GM21390 (cell line): ENCODE data around the gene PICK1.
"Not testable (repeated sequence)": the region's sequence is repeated elsewhere in the genome, so short reads cannot be mapped to it uniquely, and the experiment has no call there.

ENCODE experiments used
- ATAC-seq: cut with Tn5 transposase; IDR thresholded peaks from one replicate; pipeline ENCODE4 v1.9.1; 2021; ENCODE audit not compliant: unreplicated experiment

PICK1 gene

DNA sequence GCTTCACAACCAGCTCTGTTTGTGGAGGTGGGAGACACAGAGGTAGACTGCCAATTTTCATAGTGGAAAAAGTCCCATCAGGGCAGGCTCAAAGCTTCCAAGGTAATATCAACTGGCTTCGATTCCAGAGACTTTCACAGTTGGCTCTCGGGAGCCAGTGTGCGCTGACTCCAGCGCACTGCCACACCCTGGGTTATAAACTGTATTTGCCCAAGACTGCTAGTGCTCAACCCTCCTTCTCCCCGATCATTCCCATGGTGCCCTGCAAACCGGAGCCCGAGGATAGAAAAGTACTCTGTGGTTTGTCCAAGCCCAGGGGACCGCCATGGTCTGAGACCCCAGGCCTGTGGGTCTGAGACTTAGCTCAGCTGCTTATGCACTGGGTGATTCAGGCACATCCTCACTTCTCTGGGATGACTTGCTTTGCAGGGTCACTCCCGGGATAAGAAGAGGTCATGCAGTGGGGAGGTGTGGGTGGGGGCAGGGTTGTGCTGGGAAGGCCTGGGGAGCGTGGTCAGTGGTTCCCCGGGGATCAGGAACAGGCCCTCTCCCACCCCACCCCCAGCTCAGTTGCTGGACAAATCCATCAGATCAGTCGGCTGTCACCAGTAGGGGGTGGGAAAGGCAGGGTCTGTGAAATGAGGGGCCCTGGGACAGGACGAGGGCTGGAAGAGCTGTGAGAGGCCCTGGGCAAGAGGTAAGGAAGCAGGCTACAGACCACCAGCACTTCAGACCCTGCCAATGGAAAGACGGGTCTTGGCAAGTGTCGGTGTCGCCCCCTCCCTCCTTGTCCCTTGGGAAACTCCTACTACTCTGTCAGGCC lies 26.7 kb upstream of the PICK1 start:
- ATAC-seq = no peak

GRCh38 chr22:38031491-38031890 lies 25.7 kb upstream of the PICK1 start:
- ATAC-seq = no peak

DNA sequence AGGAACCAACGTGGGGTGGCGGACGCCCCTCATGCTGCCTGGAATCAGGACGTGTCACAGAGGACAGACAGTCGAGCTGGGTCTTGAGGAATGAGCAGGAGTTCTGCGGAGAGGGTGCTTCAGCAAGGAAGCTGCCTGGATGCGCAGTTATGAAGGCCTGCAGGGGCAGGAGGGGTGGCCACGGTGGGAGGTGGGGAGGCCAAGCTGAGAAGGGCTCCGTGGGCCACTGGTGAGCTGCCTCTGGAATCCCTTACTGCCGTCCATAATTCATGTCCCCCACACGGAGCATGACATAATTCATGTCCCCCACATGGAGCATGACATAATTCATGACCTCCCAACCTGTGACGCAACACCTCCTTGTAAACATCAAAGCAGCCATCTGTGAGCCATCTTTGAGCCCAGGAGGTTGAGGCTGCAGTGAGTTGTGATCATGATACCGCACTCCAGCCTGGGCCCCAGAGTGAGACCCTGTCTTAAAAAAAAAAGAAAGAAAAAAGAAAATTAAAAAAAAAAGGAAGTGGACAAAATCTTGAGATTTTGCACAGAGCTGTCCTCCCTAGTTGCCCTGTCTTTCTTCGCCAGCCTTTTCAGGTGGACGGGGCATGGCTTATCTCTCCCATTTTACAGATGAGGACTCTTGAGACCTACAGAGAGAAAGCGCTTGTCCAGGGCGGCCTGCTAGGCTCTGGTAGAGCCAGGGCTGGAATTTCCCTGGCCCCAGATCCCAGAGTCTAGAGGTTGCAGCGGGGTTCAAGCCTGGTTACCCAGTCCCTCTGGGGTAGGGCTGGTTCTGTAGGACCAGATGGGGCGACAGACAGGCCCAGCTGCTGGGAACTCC lies 24.3 kb upstream of the PICK1 start:
- ATAC-seq = no peak

DNA sequence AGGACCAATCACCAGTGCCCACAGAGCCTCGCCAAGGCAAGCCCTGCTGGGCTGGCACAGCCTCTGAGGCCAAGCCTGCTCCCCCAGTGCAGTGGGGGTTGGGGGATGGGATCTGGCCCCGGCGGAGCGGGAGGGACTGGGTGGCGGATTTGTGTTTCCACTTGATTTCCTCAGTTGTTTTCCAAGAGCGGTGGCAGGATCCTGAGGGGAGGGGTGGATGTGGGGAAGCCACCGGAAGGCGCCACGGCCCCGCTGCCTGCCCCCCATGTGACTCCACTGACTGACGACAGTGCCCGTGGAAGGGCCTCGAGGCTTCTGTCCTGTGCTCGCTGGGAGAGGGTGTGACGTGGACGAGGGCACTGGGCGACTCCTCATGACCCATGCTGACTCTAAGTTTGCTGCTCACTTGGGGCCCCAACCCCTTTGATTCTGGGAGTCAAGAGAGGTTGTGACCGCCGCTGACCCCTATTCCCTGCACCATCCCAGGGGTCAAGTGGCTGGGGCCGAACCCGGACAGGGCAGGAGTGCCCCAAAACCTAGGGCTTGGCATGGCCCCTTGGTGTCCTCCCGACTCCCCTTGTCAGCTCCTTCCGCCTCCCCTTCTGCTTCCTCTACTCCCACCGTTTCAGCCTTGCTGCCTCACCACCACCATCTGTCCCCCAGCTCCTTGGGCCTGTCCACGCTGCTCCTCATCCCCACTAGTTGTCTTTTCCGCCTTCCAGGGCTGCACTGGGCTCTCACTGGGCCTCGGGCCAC lies 23.5 kb upstream of the PICK1 start:
- no peak for ATAC-seq

GRCh38 chr22:38034278-38034882 lies 22.8 kb upstream of the PICK1 start:
- ATAC-seq = no peak

DNA sequence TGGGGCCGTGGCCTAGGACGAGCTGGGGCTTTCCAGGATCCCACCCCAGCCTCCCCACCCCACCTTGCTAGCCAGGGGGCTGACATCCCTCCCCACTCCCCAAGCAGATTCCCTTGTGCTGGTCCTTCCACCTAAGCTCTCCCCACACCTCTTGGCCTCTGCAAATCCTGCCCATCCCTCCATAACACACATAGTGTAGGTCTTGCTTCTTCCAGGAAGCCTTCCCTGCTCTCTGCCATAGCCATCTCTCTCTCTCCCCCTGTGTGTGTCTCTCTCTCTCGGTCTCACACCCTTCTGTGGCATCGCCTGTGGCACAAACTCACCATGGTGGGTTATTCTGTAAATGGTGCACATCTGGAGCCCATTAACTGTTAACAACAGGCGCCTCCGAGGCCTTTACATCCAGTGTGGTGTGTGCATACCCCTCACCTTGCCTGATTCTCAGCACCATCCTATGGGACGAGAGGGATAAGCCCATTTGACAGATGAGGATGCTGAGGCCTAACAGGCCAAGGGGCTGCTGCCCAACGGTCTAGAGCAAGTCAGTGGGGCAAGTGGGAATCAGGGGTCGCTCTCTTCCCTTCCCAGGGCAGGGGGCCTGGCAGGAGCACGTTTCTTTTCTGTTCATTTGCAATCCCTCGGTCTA lies 22.2 kb upstream of the PICK1 start:
- no peak for ATAC-seq

- ATAC-seq = no peak
Observed at GRCh38 chr22:38035530-38035885, 21.7 kb upstream of the PICK1 start.

DNA sequence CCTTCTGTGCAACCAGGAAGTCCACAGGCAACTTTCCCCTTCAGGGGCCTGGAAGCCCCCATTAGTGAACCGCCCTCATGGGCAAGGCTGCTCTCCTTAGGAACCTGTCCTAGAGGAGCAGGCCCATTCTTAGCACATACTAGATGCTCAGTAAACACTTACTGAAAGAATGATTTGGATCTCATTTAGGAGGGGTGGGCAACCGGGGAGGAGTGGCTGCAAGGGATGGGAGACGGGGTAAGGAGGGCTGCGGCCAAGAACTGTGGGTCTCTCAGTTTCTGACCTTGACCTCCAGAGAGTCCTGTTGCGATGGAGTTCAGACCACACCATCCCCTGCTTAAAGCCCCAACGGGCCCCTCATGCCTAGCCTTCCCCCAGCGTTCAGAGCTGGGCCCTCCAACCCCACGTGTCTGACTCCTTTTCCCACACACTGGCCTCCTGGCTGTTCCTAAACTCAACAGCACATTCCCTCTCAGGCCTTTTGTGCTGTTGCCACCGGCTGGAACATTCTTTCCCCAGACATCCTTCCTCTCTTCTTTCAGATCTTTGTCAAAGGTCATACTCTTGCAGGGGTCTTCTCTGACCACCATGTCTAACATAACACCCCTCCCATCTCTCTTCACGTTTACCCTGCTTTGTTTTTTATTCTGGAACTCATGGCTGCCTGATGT lies 20.7 kb upstream of the PICK1 start:
- ATAC-seq = no peak

- ATAC-seq = not testable (repeated sequence)
Observed at GRCh38 chr22:38037367-38038150, 19.6 kb upstream of the PICK1 start.

DNA sequence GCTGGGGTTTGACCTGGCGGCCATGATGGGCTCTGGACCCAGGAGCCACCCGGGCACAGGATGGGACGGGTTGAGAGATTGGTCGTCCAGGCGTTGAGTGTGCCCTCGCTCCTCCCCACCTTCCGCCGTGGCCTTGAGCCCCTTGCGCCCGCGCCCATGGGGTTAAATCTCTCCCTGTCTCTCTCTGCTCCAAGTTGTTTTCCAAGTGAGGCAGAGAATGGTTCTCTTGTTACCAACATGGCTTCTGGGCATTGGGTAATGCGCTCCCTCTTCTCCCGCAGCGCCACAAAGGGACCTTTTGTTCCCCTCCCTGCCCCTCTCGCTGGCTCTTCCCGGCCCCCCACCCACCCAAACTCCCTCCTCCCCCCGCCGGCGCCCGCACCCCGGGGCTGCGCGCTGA lies 18.8 kb upstream of the PICK1 start:
- no peak for ATAC-seq

- no peak for ATAC-seq
Observed at GRCh38 chr22:38038890-38039812, 18.1 kb upstream of the PICK1 start.

DNA sequence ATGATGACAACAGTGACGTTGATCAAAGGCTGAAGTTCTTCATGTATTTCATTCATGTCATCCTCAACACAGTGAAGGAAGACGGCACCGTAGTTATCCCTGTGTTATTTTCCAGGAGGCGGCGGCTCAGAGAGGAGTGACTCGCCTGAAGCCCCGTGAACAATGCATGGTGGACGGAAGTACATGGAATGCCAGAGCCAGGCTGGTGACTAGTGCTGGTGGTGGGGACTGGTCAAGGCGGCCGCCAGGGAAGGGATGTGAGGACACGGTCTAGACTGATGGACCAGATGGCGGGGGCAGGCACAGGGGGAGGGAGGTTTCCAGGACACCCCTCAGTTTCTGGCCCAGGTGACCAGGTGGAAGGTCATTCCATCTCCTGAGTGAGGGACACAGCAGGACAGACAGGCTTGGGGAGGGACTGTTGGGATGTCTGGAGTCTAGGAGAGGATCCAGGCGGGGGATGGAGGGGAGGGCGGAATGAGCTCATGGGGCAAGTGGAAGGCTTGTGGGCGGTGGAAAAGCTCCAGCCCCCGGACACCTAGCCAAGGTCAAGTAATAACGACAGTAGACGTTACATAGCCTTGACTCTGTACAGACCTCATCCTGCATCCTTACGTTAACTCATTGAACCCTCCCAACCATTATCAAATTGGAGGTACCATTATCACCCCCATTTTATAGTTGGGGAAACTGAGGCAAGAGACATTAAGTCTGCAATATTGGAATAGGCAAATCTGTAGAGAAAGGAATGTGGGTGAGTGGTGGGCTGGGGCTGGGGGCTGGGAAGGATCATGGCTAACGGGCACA lies 16.0 kb upstream of the PICK1 start:
- ATAC-seq = no peak

DNA sequence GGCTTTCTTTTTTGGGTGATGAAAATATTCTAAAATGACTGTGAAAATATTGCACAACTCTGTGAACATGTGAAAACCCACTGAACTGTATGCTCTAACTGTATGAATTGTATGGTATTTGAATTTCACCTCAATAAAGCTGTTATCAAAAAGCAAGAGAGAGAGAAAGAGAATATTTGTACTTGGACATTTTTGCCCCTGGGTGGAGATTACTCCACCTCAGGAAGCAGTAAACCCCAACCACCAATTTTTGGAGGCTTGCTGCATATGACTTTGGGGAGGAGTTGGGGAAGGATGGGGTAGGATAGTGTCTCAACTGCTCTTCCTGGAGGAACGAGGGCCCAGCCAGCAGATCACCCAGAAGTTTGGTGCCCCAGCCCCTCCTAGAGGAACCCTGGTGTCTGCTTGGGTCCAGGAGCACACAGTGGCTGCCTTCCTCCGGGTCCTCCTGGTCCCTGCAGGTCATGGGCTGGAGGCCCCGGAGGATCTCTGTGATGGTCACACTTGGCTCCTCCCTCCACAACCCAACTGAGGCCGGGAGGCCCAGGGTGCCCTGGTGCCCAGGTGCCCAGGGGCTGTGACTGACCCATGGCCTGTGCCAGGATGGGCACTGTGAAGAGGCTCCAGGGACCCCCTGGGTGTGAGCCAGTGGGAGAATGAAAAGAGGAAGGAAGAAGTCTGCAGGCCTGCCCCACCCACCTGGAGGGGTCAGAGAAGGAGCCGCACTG lies 15.3 kb upstream of the PICK1 start:
- ATAC-seq = no peak

- no peak for ATAC-seq
Observed at GRCh38 chr22:38042488-38042790, 14.8 kb upstream of the PICK1 start.

DNA sequence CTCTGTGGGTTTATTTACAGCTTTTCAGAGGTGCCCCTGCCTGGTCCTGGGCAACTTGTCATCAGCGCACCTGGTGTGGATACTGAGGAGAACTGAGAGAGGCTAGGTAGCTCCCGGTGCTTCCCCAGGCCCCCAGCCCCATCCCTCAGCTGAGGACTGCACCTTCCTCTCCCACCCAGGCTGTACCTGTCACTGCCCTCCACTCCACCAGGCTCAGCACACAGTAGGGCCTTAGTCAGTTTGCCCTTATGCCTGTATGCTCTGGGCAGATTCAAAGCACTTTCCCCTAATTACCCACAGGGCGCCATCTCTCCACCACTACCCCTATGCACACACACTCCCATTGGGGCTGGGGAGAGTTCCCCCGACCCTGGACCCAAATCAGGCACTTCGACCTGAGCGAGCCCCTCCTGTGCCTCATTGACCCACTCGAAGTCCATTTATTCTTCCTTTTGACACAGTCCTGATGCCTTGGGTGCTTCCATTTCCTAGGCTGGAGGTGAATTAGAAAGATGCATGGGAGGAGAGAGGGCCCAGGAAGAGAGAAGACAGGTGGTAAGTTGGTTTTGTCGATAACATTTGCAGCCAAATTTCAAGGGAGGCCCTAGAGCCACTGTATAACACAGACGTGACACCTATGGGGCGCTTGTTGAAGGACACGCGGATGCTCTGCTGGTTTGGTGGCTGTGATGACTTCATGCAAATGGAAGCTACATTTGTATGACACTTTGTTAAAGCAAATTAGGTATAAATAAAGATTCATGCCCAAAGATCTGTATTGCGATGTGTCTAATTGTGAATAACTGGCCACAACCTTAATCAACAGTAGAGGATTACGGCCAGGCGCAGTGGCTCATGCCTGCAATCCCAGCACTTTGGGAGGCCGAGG lies 13.8 kb upstream of the PICK1 start:
- ATAC-seq = no peak
